ENCODE measurements around the gene VSTM2B.

DNA sequence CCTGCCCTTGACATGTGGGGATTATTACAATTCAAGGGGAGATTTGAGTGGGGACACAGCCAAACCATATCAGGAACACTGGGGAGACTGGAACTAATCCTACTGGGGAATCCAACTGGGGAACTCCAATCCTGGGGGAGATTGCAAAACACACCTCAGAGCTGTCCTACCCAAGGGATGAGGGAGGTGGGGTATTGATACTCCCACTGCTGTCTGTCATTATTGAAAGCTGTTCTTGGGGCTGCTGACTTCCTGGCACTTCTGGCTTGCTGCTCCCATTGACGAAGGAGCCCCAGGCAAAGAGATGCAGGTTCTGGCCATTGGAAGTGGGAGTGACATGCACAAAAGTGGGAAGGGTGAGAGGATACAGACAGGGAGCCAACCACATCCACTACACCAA, 55.6 kb downstream of the VSTM2B start:
- TF ChIP-seq, protein P1, sequence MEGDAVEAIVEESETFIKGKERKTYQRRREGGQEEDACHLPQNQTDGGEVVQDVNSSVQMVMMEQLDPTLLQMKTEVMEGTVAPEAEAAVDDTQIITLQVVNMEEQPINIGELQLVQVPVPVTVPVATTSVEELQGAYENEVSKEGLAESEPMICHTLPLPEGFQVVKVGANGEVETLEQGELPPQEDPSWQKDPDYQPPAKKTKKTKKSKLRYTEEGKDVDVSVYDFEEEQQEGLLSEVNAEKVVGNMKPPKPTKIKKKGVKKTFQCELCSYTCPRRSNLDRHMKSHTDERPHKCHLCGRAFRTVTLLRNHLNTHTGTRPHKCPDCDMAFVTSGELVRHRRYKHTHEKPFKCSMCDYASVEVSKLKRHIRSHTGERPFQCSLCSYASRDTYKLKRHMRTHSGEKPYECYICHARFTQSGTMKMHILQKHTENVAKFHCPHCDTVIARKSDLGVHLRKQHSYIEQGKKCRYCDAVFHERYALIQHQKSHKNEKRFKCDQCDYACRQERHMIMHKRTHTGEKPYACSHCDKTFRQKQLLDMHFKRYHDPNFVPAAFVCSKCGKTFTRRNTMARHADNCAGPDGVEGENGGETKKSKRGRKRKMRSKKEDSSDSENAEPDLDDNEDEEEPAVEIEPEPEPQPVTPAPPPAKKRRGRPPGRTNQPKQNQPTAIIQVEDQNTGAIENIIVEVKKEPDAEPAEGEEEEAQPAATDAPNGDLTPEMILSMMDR (IDR thresholded peaks at IDR 0.05; ENCODE audit: low read depth, low read length): no peak
- TF ChIP-seq MAX (IDR thresholded peaks at IDR 0.05; ENCODE audit: low read depth, low read length): no peak
- no peak for TF ChIP-seq POLR2A (IDR thresholded peaks at IDR 0.05; ENCODE audit: extremely low read depth, insufficient read length)
- no peak for TF ChIP-seq MYC (IDR thresholded peaks at IDR 0.05; ENCODE audit: low read depth, low read length)
